GM21825 (cell line): Measurements from ENCODE around the gene ASCC1.
"Not testable (repeated sequence)": the region's sequence is repeated elsewhere in the genome, so short reads cannot be mapped to it uniquely, and the experiment has no call there.

Experiments
- ATAC-seq: cut with Tn5 transposase; IDR thresholded peaks from one replicate; pipeline ENCODE4 v1.9.1; 2021; ENCODE audit warnings: mild to moderate bottlenecking, moderate library complexity; ENCODE audit not compliant: unreplicated experiment

Gene ASCC1

GRCh38 chr10:72223743-72224101, 7.6 kb upstream of the ASCC1 start:
- no peak for ATAC-seq

GRCh38 chr10:72221278-72221677, 5.2 kb upstream of the ASCC1 start:
- ATAC-seq: no peak

GRCh38 chr10:72220637-72221036, 4.6 kb upstream of the ASCC1 start:
- no peak for ATAC-seq

- ATAC-seq: no peak
Measured at GRCh38 chr10:72219235-72219814, 3.2 kb upstream of the ASCC1 start.

GRCh38 chr10:72218726-72219125, 2.6 kb upstream of the ASCC1 start:
- no peak for ATAC-seq

GRCh38 chr10:72218325-72218724, 2.2 kb upstream of the ASCC1 start:
- ATAC-seq: no peak

GRCh38 chr10:72211832-72212231, 4.2 kb downstream of the ASCC1 start:
- not testable (repeated sequence) for ATAC-seq

GRCh38 chr10:72211381-72211780, 4.7 kb downstream of the ASCC1 start:
- ATAC-seq: not testable (repeated sequence)

- ATAC-seq: not testable (repeated sequence)
Measured at GRCh38 chr10:72208526-72208925, 7.5 kb downstream of the ASCC1 start.

- no peak for ATAC-seq
Measured at GRCh38 chr10:72206511-72207229, 9.4 kb downstream of the ASCC1 start.

GRCh38 chr10:72204724-72205123, 11.4 kb downstream of the ASCC1 start:
- no peak for ATAC-seq

- ATAC-seq: no peak
Measured at GRCh38 chr10:72204296-72204695, 11.8 kb downstream of the ASCC1 start.

- no peak for ATAC-seq
Measured at GRCh38 chr10:72201293-72201692, 14.8 kb downstream of the ASCC1 start.

- ATAC-seq: no peak
Measured at GRCh38 chr10:72200883-72201282, 15.2 kb downstream of the ASCC1 start.

GRCh38 chr10:72194949-72195348, 21.1 kb downstream of the ASCC1 start:
- no peak for ATAC-seq

GRCh38 chr10:72186982-72187330, 29.1 kb downstream of the ASCC1 start:
- no peak for ATAC-seq

- ATAC-seq: no peak
Measured at GRCh38 chr10:72186258-72186981, 29.7 kb downstream of the ASCC1 start.

GRCh38 chr10:72184156-72184555, 31.9 kb downstream of the ASCC1 start:
- no peak for ATAC-seq

- no peak for ATAC-seq
Measured at GRCh38 chr10:72177454-72177853, 38.6 kb downstream of the ASCC1 start.

- ATAC-seq: no peak
Measured at GRCh38 chr10:72176701-72177100, 39.4 kb downstream of the ASCC1 start.

- no peak for ATAC-seq
Measured at GRCh38 chr10:72175149-72175548, 40.9 kb downstream of the ASCC1 start.

- ATAC-seq: no peak
Measured at GRCh38 chr10:72174297-72174662, 41.8 kb downstream of the ASCC1 start.
